ENCODE data around the gene FASN. TPM values are rescaled to one million over a fixed set of nuclear protein-coding genes. Genes with fewer than 3 reads are reported as not detected.

Gene FASN
- total RNA-seq, 1 experiment from 2014 or later, result 433 TPM

GRCh38 chr17:82060614-82061013, 37.4 kb downstream of the FASN start:
- Histone ChIP-seq H2AK5ac (ENCODE audit: insufficient read length, low read length) (no peak overlapping the region), H2BK120ac (ENCODE audit: low read depth, low read length, poor library complexity, severe bottlenecking) (no peak overlapping the region), H3K4me2 (ENCODE audit: insufficient read depth, insufficient read length, low read length) (no peak overlapping the region), H3K79me1 (ENCODE audit: insufficient read depth, low read depth, low read length, poor library complexity, severe bottlenecking) (no peaks in the 10 kb centered on the region), H3K4me1 (ENCODE audit: insufficient read depth, low read length) (no peaks in the 10 kb centered on the region), H2BK15ac (ENCODE audit: low read depth, low read length) (no peak overlapping the region), H2AFZ (ENCODE audit: low read length) (no peak overlapping the region), H4K5ac (ENCODE audit: insufficient read length, low read depth, low read length) (no peak overlapping the region), H3K56ac (ENCODE audit: insufficient read length, low read depth, low read length) (no peak overlapping the region), H3K14ac (ENCODE audit: insufficient read depth, low read length) (no peak overlapping the region), H3K23me2 (ENCODE audit: insufficient read length, low read depth, low read length, poor library complexity, severe bottlenecking) (peaks cover 9% of the 10 kb centered on the region), H4K91ac (ENCODE audit: insufficient read length, low read depth, low read length) (no peak overlapping the region), H3K18ac (ENCODE audit: insufficient read length, low read depth, low read length) (no peak overlapping the region), H2BK5ac (ENCODE audit: insufficient read length, low read length) (no peak overlapping the region), H3K79me2 (ENCODE audit: insufficient read depth, low read length) (no peaks in the 10 kb centered on the region), H3K27ac (ENCODE audit: insufficient read length, low read depth, low read length) (no peak overlapping the region), H2BK12ac (ENCODE audit: insufficient read length, low read depth, low read length) (no peak overlapping the region), H3K9ac (ENCODE audit: extremely low read depth, insufficient read length, low read length) (no peak overlapping the region), H4K20me1 (ENCODE audit: control insufficient read depth, insufficient read depth, insufficient read length) (peaks cover 3% of the 10 kb centered on the region), H2BK20ac (ENCODE audit: low read depth, low read length, poor library complexity, severe bottlenecking) (no peak overlapping the region), H3T11ph (ENCODE audit: low read length) (no peak overlapping the region), H3K4ac (ENCODE audit: low read depth, low read length) (no peak overlapping the region), H4K8ac (replicated peaks; ENCODE audit: insufficient read length, low read depth, low read length) (no peak overlapping the region), H3K9me3 (ENCODE audit: control insufficient read depth, low read depth, low read length) (no peaks in the 10 kb centered on the region), H3K27me3 (ENCODE audit: insufficient read depth, low read length) (no peaks in the 10 kb centered on the region), H3K23ac (ENCODE audit: insufficient read length, low read depth, low read length) (no peak overlapping the region)
- no peak for DNase-seq
- Mint-ChIP-seq H3K9me3 (no peaks in the 10 kb centered on the region), H3K27ac (no peak overlapping the region), H3K4me1 (no peaks in the 10 kb centered on the region), H3K36me3 (ENCODE audit: insufficient read depth in 1 of 3, low read depth in 3 of 3) (peaks cover 3 to 34% (median 34%) of the 10 kb centered on the region in 3 experiments), H3K4me3 (no peak overlapping the region; a peak in 1 of 5 replicates), H3K27me3 (ENCODE audit: low read depth) (no peaks in the 10 kb centered on the region)
- no CpG with 5 or more reads among the region's 14 CpGs for WGBS (ENCODE audit: extremely low coverage, insufficient read length, low lambda C conversion rate)
- TF ChIP-seq CTCF (conservative IDR thresholded peaks at IDR 0.05), result no peak

Measured in H9 (cell line).